NCI-H748 (cell line): Measurements from ENCODE around the gene CCDC117.
"Not testable (repeated sequence)": the region's sequence is repeated elsewhere in the genome, so short reads cannot be mapped to it uniquely, and the experiment has no call there.

Source experiments
- DNase-seq: peaks from one replicate; lab custom pipeline; 2025; ENCODE audit not compliant: unreplicated experiment; lab: John Stamatoyannopoulos, UW

CCDC117 gene

GRCh38 chr22:28800308-28801041 is 28.0 kb downstream of the CCDC117 start, which contains the start of gene XBP1:
TSS of gene XBP1 (minus strand) at chr22:28800569.
- peak; percentile 92 for DNase-seq

DNA sequence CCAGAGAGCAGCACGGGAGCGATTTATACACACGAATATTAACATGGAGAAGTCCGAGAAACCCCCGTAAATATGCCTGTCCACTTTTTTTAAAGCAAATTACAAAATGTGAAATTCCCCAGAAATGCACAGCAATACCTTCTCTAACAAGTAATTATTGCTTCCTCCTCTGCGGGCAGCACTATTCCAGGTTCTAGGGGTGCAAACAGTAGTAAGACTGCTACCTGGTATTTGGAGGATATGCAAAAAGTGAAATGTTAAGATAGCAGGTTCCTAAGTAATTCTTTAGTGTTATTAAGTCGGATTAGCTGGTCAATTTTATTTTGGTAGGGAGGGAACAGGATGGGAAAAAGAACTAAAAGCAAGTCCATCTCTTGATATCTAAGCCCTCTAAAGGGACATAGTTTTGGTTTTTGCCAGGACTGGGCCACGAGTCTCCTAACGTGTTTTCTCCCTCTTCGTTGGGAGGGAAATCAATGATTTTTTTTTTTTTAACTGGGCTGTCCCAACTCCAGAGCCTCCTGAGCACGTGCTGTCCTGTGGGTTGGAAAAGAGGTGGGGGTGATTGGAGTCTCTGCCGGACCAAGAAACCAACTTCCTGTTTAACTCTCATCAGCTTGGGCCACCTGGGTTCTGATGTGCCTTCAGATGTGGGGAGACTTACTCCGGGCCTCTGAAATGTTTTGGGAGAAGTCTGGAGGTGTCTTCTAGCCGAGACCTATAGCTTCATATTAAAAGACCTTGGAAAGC is 29.5 kb downstream of the CCDC117 start:
- no peak for DNase-seq

DNA sequence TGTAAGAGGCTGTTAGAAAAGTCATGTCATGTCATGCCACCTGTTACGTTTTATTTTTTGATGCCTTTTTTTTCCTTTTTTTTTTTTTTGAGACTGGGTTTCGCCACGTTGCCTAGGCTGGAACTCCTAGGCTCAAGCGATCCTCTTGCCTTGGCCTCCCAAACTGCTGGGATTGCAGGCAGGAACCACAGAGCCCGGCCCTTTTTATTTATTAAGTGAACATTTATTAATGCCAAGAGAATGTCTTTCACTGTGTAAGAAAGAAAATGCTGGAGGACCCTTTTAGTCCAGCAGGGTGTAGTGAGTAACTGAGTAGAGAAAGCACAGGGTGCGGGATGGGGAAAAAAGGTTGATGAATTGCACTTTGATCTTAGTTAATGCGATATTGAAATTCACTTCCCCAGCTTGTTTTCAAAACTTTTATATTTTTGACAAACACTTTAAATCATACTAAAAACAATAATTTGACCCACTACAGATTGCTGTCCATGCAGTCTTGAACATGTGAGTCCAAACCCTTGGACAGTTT is 30.2 kb downstream of the CCDC117 start:
- DNase-seq: no peak

DNA sequence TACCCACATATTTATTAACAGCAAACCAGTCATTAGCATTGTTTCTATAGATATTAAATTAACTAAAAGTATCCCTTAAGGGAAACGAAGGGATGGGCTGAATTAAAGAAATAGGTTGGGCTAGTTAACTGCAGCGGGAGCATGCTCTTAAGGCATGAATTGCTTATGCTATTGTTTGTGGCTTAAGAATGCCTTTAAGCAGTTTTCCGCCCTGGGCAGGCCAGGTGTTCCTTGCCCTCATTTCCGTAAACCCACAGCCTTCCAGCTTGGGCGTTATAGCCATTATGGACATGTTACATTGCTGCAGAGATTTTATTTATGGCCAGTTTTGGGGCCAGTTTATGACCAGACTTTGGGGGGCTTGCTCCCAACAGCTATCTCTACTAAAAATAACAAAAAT is 32.9 kb downstream of the CCDC117 start:
- not testable (repeated sequence) for DNase-seq

GRCh38 chr22:28808716-28809355 is 36.3 kb downstream of the CCDC117 start:
- no peak for DNase-seq

DNA sequence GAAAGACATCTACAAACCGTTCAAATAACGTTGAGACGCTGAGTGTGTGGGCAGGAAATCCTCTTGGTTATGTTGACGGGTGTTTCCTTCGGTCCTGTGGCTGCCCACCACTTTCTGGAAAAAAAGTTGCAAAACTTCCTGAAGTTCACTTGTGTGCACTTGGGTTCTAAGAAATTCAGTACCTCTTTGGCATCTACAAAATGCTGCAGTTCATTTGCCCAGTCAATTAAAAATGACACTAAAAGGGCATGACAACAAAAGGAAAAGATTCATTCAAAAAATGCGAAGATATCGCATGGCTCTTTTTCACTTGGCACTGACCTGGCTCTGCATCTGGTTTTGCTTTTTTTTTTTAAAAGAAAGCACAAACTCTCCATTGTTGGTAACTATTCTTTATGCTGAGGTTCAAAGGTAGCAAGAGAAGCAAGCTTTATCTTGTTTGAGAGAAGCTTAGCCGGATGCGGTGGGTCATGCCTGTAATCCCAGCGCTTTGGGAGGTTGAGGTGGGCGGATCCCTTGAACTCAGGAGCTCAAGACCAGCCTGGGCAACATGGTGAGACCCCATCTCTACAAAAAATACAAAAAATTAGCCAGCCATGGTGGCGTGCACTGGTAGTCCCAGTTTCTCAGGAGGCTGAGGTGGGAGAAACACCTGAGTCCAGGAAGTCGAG is 38.5 kb downstream of the CCDC117 start:
- no peak for DNase-seq

- no peak for DNase-seq
These were observed 40.0 kb downstream of the CCDC117 start for GRCh38 chr22:28812516-28812915.

GRCh38 chr22:28813772-28814518 is 41.5 kb downstream of the CCDC117 start:
- no peak for DNase-seq

DNA sequence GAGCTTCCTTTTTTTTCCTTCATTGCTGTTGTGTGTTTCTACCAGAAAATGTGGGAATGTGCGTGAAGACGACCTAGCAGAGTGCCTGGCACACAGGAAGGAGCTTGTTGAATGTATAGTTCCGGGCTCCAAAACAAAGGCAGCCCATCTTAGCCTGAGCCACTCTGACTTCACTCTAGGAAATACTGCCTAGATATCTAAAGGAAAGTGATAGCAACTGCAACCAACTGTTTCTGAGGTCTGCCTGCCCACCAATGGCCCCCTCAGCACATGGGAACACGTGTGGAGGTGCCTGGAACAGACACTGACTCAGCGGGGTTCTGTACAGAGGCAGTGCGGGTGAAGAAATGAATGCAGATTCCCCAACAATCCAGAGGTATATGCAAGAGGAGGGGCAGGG is 42.6 kb downstream of the CCDC117 start:
- DNase-seq: no peak

DNA sequence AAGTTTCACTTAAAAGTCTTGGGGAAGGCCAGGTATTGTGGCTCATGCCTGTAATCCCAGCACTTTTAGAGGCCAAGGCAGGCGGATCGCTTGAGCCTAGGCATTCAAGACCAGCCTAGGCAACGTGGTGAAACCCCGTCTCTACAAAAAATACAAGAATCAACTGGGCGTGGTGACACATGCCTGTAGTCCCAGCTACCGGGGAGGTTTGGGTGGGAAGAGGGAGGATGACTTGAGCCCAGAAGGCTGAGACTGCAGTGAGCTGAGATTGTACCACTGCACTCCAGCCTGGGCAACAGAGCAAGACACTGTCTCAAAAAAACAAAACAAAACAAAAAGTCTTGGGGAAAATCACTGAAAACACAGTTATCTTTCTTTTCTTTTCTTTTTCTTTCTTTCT is 43.2 kb downstream of the CCDC117 start:
- no peak for DNase-seq

- DNase-seq: no peak
These were observed 44.6 kb downstream of the CCDC117 start for GRCh38 chr22:28817064-28817463.

DNA sequence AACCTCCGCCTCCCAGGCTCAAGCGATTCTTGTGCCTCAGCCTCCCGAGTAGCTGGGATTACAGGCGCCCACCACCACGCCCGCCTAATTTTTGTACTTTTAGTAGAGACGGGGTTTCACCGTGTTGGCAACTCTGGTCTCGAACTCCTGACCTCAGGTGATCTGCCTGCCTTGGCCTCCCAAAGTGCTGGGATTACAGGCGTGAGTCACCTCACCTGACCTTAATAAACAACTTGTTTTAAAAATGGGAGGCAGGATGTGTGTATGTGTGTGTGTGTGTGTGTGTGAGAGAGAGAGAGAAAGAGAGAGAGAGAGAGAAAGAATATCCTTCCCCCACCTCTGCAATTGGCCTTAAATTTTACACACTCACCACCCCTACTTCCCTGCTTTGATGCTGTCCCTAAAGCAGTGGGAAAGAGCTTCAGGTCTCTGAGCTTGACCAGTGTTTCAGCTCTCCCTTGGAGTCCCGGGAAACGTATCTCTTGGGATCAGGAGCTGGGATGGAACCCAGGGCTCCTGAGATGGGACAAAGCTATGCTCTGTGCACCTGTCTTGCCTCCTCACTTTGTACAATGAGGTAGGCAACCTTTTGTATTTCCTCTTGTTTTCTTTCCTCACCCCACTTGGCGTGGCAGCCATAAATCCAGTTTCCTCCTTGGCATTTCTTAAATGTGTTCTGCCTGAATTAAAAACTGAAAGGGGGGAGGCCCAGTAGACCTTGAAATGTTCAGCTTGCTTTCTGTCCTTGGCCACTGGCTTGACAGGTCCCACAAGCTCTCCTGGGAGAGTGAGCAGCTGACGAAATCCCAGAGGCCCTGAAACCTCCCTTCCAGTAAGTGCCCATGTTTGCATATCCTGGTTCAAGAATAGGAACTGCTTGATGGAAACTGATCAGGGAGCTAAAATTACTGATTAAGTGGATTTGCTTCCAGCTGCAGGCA is 45.7 kb downstream of the CCDC117 start:
- DNase-seq: peak; percentile 7

GRCh38 chr22:28819253-28820096 is 47.0 kb downstream of the CCDC117 start:
- DNase-seq: peak; percentile 9

GRCh38 chr22:28820885-28821284 is 48.4 kb downstream of the CCDC117 start:
- DNase-seq: no peak

DNA sequence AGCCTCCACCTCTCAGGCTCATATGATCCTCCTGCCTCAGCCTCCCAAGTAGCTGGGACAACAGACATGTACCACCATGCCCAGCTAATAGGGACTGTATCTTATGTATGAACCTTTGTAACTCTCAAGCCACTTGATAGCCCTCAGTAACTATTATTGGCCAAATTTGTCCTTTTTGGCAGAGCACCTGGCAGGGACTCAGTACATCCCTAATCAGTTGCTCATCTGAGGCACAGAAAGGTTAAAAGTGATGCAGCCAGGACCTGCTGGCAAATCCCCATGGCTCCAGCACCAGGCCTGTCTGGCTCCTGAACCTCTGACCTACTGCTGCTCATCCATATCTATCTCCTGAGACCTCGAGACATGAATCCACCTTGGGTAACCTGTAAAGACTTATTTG is 49.0 kb downstream of the CCDC117 start:
- DNase-seq: no peak

DNA sequence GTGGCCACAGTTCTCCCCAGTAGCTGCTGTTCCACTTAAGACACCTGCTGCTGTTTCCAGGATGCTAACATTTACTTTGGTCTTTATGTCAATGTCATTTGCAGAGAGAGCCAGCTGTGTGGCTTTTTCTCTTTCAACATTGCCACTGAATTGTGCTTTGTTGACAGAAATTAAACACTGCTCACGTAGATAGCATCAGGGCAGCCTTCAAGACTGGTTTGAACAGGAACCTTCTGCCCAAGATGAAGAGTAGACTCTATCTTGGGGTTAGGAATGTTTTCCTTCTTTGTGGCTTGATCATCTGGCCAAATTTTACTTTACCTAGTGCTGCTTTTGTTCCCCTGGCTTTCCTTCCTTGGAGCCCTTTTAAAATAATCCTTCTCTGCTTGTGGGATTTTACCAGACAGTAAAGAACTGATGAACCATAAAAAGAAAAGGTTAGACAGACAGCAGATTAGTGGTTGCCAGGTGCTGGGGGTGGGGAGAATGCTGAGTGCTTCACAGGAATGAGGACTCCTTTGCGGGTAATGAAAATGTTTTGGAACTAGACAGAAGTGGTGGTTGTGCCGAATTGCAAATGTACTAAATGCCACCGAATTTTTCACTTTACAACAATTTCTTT is 50.5 kb downstream of the CCDC117 start:
- peak; percentile 95 for DNase-seq

- DNase-seq: not testable (repeated sequence)
These were observed 52.0 kb downstream of the CCDC117 start for GRCh38 chr22:28824455-28824854.

DNA sequence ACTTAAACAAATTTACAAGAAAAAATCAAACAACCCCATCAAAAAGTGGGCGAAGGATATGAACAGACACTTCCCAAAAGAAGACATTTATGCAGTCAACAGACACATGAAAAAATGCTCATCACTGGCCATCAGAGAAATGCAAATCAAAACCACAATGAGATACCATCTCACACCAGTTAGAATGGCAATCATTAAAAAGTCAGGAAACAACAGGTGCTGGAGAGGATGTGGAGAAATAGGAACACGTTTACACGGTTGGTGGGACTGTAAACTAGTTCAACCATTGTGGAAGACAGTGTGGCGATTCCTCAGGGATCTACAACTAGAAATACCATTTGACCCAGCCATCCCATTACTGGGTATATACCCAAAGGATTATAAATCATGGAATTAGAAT is 53.9 kb downstream of the CCDC117 start:
- DNase-seq: not testable (repeated sequence)
